NCI-H748 (cell line): ENCODE measurements around the gene RAPGEF4.
A peak's percentile ranks its signal among the peaks of the same experiment; 100 is the strongest.

Experiments used
- DNase-seq: peaks from one replicate; lab custom pipeline; 2025; ENCODE audit not compliant: unreplicated experiment; lab: John Stamatoyannopoulos, UW

Gene RAPGEF4

DNA sequence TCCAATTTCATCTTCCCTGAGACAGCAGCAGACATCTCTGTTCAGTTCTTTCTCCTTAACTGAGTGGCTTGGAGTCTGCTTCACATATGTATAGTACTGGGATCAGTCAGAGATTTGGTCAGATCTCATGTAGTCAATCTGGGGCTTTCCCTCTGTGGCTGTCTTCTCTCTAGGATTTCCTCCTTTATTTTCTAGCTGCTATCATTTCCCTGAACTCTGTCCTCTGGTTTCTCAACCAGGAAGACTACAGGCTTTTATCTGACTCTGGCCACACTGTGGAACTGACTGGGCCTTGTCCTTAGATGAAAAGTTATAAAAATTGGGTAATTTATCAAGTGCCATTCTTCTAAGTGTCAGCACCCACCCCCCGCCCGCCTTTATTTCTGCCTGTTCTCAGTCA is 121.0 kb downstream of the RAPGEF4 start:
- DNase-seq, result no peak

DNA sequence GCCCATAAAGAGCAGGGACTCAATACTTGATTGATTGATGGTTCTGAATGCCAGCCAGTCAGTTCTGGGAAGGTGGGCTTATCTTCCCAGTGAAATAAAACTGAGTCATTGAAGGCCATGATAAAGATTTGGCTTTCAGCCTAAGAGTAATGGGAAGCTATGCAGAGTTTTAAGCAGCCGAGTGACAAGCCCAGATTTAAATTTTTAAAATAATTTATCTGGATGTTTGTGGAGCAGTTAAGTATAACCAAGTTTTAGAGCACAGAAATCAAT is 122.8 kb downstream of the RAPGEF4 start:
- DNase-seq, result no peak

DNA sequence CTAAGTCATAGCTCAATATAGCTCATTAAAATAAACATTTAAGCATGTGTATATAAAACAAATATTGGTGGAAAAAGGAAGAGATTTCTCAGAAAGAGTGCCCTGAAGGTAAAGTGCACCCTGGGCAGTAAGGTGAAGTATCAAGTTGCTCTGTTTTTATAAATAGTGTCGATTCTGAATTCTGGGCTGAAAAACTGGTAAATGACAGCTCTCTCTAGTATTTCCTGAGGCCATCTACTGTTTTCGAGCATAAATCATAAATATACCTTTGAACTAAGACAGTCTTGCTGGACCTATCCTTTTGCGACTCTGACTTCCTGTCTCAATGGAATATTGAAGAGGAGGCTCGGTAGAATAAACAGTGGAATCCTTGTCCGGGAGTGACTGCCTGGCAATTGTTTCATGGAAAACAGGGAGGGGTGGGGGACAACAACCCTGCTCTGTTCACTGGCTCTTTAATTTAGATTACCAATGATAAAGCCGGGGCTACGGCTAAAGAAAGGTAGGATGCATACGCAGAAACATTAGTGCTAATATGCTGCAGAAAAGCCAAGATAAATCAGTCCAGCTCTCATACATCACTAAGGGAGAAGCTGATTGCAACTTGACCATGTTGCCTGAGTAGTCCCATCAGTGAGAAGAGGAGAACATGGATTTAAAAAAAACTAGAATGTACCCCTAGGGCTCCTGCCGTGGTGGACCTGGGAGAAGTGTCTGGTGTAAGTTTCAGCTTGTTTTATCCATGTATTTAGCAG is 124.1 kb downstream of the RAPGEF4 start:
- DNase-seq, result peak; percentile 78

DNA sequence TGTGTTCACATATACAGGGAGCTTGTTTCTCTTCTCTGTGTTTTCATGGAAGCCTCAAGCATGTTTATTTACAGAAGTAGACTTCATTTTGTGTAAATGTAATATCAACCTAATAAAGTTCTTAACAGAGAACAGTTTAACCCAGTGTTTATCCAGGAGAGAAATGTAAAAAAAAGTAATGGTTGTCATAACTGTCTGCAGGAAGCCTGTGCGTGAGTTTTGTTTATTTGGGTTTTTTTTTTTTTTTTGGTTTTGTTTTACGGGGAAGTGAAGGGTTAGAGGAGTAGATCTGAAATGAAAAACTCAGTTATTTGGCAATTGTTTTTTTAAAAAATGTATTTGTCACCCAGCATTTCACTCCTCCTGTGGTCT is 124.7 kb downstream of the RAPGEF4 start:
- no peak for DNase-seq

DNA sequence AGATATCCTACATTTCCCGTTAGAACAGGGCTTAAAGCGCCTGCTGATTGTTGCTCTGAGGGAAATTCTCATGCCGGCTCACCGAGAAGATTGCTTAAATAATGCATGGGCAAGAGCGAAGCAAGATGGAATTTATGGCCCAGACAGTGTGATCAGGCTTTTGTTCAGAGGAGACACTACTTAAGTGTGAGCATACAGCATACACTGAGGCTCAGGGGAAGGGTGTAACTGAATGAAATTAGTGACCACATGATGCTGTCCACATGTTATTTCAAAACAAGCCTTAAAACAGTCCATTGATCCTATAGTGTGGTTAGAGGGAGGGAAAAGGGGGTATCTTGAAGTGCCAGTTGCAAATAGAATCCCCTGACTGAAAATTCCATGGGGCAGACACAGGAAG is 125.5 kb downstream of the RAPGEF4 start:
- DNase-seq, result no peak

DNA sequence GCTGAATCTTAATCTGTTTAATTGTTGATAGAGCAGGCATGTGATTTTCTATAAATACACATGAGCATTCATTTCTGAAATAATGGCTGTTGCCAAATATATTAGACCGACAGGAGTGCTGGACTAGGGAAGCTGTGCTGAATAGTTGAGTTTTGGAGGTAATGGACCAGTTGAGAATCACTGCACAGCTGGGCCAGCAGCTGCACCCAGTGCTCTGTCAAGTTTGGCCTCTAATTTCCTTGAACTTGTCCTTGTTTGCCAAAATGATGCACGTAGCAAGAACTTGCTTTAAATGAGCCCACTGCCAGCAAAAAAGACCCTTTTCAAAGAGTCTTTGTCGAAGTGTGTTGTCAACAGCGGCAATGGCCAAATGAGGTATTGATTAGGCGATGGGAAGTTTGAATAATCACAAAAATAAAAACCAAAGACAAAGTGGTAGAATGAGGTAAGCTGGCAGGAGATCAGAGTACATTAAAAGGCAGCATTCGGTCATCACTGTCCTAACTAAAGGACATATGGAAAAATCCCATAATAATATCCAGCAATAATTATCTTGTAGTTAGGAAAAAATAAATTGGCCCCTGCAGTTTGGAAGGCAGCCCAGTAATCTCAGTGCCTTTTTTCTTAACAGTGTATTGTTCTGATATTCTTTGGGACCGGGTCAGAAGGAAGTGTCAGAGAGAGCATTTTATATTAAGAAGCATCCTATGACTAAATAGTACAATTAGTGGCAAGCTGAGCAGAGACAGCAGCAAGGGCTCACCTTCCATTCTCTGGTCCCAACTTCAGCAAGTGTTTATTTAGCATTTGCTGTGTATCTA is 126.2 kb downstream of the RAPGEF4 start:
- DNase-seq, result no peak

DNA sequence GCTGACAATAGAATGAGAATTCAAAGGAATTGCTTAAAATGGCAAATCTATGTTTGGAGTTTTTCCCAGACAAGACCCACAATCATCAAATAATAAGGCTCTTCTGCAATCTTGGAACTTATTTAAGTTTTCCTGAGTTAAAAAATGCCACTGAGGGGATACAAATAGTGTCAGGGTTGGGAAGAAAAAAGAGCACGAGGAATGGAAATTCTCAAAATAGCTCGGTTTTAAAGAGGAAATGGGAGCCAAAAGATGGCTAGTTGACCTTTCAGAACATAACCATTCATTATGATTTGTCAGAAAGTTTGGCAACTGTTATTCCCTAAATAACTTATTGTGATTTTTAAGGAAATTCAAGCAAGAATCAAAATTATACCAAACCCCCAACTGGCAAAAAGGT is 127.7 kb downstream of the RAPGEF4 start:
- no peak for DNase-seq

DNA sequence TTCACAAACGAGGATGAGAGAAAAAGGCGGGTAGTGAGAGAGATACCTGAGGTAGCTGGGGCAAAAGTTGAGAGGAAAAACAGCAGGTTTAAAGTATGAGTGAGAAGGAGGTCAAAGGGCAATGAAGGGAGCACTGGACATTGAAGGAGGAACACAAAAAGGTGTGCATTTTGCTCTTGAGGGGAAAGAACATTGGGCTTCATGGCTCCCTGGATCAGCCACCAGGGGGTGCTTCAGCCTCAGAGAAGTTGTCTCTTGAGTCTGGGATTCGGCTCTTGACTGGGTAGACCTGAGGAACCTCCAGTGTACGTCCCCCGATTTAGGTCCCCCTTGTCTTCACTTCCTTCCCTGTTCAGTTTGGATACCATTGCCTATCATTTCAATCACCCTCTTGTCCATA is 128.5 kb downstream of the RAPGEF4 start:
- peak; percentile 64 for DNase-seq

DNA sequence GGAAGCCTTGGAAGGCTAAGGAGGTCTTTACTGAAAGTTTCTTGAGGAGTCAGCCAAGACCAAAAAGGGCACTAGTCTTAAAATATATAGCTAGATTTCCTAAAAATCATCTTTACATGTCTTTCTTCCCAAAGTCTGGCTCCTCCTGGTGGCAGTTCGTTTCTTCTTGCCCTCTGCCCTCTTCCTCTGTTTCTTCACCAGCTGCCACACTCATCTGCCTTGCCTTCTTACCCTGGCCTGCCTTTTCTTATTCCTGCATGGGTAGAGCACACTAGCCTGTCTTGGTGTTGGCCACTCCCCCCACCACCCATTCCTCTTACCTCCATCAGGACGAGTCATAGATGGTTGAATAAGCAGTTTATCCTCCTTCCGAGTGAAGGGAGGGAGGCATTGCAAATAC is 129.8 kb downstream of the RAPGEF4 start:
- no peak for DNase-seq

DNA sequence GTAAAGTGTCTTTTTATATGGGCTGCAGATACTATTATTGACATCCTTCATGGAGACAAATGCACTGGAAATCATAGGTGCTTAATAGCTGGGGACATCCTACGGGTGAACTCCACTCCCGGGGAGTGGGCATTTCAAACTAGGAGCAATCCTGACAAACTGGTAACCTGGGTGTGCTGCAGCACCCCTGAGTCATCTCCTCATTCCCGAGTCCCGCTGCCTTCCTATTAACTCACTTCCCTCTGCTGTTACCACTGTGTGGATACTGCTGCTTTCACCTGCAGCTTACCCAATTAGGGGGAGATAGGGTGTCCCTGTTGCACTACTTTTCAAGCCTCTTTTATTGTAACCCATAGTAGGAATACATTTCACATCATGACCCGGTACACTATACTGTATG is 134.2 kb downstream of the RAPGEF4 start:
- no peak for DNase-seq

DNA sequence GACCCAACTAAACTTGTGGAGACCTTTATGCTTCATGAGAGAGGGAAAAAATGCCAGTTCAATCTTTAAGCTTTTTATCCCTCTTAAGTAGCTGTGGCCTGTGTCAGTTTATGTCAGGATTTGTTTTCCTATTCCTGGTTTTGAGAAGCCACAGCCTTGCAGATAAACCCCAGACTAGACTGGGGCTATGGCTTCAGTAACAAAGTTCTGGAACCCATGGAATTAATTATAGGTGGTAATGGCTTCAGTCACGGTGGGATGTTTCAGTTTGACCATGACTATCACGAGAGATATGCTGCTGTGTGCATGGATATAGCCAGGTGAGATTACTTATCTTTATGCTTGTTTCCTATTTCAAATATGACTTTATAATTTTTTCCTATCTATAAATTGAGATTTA is 134.8 kb downstream of the RAPGEF4 start:
- DNase-seq, result no peak

DNA sequence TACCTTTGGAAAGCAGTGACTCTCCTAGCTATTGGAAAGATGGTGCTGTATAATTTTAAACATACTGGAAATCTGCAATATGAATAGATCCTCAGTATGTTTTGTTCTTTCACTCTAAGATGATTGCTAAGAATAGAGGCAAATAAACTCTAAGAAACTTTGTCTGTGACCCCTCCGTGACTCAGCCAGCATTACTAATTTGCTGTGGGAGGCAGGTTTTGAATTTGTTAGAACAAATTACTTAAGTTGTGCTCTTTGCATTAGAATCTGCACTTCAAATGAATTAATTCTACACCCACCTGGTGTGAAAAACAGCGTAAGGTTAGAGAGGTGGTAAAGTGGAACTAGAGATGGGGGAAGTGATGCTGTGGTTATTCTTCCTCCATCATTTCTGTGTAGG is 142.2 kb downstream of the RAPGEF4 start:
- DNase-seq, result no peak

DNA sequence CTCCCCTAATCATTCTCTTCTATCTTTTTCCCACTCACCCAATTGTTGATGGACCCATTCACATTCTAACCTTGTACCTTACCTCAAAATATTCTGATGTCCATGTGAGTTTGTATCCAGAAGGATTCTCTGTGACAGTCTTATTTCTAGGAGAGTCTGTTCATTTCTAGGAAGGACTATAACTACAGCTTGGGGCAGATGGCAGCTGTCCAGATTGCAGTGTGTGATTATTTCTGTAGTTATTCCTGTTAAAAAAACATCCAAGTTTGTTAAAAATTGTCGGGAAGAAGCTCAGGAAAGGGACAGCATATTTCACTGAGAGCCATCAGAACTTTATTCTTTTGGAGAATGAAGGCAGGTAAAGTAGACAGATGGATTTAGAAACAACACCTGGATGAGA is 142.6 kb downstream of the RAPGEF4 start:
- no peak for DNase-seq

DNA sequence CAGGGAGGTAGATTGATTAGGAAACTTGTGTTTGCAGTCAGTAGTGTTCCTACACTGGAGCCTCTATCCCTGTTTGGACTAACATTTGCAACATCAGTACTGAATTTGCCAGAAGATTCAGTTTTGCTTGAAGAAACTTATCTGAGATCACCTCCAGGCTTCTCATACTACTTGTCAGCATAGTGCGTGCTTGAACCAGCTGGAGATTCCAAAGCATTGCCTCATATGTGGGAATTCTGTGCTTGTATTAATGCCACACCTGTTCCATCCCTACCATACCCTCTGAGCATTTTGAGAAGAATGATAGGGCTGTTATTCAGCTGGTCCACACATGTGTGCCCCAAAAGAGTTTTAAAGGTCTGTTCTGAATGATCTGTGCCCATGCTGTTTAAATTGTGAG is 148.7 kb downstream of the RAPGEF4 start:
- DNase-seq, result no peak

DNA sequence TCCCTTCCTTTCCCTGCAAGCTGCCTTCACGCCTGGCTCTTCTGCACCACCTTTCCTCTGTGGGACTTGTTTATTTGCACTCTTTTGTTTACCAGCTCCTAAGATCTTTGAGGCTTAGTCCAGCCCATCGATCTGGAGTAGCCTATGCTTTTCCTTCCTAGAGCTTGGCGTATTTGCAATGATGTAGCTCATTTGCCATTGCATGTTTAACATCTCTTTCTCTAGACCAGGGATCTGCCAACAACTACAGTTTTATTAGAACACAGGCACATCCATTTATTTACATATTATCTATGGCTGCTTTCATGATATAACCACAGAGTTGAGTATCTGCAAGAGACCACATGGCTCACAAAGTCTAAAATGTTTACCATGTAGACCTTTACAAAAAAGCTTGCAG is 150.4 kb downstream of the RAPGEF4 start:
- DNase-seq, result no peak

DNA sequence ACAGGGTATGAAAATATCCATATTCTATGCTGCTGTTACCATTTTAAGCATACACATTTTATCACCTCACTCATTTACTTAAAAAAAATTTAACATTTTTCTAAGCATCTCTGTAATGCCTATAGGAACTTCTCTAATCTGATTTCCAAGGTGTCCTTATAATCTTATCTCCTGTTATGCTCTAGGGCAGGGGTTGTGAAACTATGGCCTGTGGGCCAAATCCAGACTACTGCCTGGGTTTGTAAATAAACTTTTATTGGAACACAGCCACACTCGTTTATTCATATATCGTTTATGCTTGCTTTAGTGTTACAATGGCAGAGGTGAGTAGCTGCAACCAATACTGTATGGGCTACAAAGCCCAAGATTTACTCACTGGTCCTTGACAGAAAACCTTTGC is 151.6 kb downstream of the RAPGEF4 start:
- DNase-seq, result peak; percentile 14

DNA sequence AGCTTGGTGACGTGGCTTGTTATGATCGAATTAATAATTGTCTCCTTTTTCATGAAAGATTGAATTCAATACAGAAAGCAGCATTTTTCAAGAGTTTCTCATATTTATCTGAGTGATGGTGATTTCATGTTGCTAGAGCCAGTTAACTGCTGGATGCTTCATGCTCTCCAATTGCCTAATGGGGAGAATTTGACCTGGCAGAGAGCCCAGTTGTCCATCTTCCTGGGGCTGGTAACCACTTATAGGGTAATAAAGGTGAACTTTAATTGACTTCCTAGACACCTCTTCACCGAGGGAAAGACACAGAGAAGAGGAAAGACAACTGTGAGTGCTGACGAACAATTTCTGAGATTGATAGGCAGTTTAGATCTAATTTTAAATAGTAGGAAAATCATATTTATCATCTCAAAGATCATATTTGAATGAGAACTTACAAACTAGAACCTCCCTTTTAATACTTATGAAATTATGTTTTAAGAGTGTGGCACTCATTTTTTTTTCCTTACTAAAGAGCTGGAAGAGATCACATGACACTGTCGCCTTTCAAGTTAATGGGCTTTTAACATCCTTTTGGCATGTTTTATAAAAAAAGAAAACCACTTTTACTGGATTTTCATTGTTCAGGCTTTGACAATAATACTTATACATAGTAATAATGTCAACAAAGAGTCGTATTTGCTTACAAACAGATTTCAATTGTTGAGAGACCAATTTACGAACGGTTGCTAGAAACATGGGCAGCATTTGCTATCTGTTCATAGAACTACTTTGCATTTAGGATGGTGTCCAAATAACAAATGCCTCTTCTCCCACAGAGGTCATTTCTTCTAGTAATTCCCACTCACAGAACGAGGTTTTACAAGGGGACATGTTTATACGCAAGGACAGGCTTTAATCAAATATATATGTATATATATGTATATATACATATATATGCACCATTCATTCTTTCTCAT is 153.3 kb downstream of the RAPGEF4 start:
- DNase-seq, result peak; percentile 96

DNA sequence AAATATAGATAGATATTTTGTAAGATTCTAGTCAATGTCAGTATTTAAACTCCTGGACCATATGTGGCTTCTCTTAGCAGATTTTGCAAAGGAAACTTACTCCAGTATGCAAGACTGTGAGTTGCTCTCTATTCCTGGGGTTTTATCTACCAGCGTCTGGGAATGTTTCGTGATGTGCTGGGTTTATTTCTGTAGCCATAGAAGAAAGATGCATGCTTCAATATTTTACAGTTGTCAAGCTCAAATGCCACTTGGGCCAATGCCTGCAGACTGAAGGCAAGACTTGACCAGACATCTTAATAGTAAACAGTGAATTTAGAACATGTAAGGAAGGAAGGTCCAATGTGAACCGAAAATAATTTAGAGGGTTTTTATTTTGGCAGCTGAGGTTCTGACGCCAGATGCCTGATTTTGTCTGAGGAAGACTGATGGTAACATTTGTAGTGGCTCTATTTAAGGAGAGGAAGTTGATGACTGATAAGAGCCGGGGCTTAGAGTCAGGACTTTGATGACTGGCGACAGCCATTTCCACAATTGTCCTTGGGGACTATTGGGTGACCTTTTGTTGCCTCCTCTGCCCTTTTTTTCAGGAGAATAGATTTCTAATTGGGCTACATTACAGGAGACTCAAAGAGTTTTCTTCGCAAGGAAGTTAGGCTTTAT is 154.3 kb downstream of the RAPGEF4 start:
- no peak for DNase-seq

DNA sequence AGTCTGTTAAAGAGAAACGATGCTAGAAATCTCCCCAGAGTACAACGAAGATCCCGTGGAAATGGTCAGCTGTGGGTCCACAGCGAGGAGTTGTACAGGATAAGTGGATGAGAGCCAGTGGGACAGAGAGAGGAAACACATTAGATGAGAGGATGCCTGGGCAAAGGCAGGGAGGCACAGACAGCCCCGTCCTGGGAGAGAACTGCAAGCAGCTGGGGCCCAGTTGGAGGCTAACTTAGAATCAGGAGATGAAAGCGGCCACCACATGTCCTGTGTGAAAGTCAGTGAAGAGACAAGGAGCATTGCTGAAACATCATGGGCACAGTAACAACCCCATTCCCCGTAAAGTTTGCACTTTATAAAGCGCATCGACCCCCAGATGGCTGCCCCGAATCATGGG is 157.5 kb downstream of the RAPGEF4 start:
- no peak for DNase-seq

DNA sequence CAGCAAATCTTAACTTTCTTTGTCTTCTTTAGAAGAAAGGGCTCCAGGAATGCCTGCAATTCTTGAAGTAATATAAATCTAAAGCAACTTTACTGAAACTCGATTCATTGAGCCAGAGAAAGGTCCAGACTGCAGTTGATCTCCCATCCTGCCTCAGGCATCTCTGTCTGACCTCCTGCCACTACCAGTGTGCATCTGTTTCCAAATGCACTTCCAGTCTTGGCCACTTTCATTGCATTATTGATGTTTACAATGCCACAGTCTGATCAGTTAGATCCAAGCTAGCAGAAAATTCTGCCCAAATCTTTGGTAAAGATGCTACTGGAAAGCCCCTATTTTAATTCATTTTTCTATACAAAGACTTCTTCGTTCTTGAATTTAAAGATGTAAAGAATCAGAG is 158.0 kb downstream of the RAPGEF4 start:
- no peak for DNase-seq

DNA sequence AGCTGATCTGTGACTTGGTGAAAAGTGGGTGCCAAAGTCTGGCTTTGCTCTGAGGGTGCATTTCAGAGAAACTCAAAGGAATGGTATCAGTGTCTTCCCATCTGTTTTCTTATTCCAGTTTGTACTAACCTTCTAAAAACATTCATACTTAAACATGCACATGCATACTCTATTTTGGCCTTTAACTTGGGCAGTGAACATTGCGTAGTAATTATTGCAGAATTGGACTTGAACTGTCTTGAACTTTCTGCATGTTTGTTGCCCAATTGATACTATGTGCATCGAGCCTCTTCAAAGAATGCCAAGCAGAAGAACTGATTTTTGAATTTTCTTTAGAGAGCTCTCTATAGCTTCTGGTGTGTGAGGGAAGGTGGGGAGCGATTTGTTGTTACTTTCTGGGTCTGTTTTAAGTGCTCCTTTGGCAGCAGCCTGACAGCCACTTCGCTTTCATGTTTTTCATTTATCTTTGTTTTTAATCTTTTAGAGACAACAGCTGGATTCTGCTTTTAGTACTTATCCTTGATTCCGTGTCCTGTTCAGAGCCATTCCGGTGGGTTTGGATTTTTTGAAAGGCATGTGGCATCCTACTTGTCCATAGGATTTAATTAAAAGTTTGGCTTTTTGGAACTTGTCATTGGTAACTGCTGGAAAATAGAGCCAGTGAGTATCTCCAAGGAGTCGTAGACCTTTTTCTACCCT is 159.2 kb downstream of the RAPGEF4 start:
- DNase-seq, result no peak
